ENCODE results near the gene KCNA5. TPM values are rescaled to one million over a fixed set of nuclear protein-coding genes. Genes with fewer than 3 reads are reported as not detected.

The KCNA5 gene
- total RNA-seq, 2 experiments from 2014 or later = not detected

DNA sequence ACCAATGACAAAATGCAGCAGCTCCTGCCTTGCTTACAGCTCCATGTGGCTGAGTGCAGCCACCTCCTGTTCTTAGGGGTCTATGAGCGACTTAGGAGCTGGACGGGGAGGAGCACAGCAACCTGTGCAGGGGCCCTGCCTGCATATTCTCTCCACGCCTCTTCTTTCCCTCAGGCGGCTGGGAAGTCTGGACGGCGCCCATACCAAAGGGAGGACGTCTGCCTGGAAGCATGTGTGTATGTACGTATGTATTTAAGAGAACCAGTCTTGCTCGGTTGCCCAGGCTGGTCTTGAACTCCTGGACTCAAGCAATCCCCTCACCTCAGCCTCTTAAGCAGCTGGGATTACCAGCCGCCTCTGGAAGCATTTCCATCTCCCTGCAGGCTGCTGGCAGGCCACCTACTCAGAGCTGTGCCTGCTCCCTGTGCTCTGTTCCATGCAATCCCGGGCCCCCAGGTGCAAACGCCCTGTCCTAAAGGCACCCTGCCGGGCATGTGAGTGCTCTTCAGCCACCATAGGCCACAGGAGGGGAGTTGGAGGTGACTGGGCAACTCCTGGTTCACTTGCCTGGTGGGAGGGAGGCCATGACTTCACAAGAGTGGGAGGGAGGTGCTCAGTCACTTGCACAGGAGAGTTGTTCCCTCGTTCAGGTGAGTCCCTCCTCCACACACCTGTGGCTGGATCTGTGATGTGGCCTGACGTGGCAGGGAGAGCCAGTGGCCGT lies 44.3 kb downstream of the KCNA5 start:
- no peaks in the 10 kb centered on the region for H3K4me1 ChIP-seq (ENCODE audit: insufficient read depth, low read length)
- intact Hi-C loops (cut with DNase I, micrococcal nuclease) = loop anchor here in 1 of 2 experiments (10.0 kb wide), 1 partner anchor 233 kb away; no protein-coding TSS in a partner anchor
- H3K36me3 ChIP-seq (ENCODE audit: insufficient read depth, low read length) = no peaks in the 10 kb centered on the region
- H3K27ac ChIP-seq (ENCODE audit: low read depth in 1 of 2, low read length in 2 of 2) = no peak overlapping the region
- H3K9me3 ChIP-seq (ENCODE audit: control insufficient read depth in 1 of 2, insufficient read depth in 1 of 2, low read length in 2 of 2) = no peaks in the 10 kb centered on the region
- no peak overlapping the region for H3K4me3 ChIP-seq (ENCODE audit: low read length)
- no peaks in the 10 kb centered on the region for H3K36me3 Mint-ChIP-seq (ENCODE audit: low read depth)
- no peak overlapping the region for H3K27ac Mint-ChIP-seq
- H3K4me1 Mint-ChIP-seq (ENCODE audit: low read depth) = no peaks in the 10 kb centered on the region
- H3K4me3 Mint-ChIP-seq = no peak overlapping the region
- H3K27me3 Mint-ChIP-seq = peaks cover 12% of the 10 kb centered on the region
- ChIA-PET POLR2A (no interaction called here), CTCF (no interaction called here)
- no peaks in the 10 kb centered on the region for H3K9me3 Mint-ChIP-seq
- no peak for DNase-seq
- TF ChIP-seq, protein P1, sequence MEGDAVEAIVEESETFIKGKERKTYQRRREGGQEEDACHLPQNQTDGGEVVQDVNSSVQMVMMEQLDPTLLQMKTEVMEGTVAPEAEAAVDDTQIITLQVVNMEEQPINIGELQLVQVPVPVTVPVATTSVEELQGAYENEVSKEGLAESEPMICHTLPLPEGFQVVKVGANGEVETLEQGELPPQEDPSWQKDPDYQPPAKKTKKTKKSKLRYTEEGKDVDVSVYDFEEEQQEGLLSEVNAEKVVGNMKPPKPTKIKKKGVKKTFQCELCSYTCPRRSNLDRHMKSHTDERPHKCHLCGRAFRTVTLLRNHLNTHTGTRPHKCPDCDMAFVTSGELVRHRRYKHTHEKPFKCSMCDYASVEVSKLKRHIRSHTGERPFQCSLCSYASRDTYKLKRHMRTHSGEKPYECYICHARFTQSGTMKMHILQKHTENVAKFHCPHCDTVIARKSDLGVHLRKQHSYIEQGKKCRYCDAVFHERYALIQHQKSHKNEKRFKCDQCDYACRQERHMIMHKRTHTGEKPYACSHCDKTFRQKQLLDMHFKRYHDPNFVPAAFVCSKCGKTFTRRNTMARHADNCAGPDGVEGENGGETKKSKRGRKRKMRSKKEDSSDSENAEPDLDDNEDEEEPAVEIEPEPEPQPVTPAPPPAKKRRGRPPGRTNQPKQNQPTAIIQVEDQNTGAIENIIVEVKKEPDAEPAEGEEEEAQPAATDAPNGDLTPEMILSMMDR (IDR thresholded peaks at IDR 0.05) = no peak
- H3K27me3 ChIP-seq (ENCODE audit: control insufficient read depth in 1 of 2, insufficient read depth in 2 of 2, low read length in 2 of 2) = no peaks in the 10 kb centered on the region
- ATAC-seq (ENCODE audit: poor library complexity) = no peak

DNA sequence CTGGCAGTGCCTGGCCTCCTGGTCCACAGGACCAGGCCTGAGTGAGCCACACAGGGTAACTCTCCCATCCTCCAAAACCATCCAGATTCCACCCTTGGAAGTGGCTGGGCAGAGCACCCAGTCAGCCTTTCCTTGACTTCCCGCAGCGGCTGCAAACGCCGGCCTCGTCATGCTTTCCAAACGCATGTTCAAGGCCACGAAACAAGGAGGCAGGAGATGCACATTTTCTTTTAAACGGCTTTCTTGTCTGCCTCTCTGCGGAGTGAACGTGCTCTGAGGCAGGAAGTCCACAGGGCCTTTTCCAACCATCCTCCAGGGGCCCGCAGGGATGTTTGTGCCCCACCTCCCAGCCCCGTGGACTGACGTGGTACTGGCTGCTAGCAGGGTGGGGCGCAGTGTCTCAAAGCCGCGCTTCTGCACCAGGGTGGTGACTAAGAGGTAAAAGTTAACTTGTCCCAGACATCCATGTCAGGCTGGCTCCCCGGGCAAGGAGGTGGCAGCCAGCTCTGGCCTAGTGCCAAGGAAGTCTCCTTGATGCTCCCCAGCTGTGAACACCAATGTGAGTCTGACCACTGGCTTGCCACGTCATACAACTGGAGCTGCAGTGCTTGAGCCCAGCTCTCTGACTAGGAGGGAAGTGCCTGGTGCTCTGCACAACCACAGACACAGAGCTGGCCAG lies 45.0 kb downstream of the KCNA5 start:
- no peak for ATAC-seq (ENCODE audit: poor library complexity)
- no peak overlapping the region for H3K4me3 Mint-ChIP-seq
- POLR2A ChIA-PET = no interaction called here
- TF ChIP-seq, protein P1 (IDR thresholded peaks at IDR 0.05) = no peak
- Histone ChIP-seq H3K9me3 (ENCODE audit: control insufficient read depth in 1 of 2, insufficient read depth in 1 of 2, low read length in 2 of 2) (no peaks in the 10 kb centered on the region), H3K4me1 (ENCODE audit: insufficient read depth, low read length) (no peaks in the 10 kb centered on the region), H3K27ac (ENCODE audit: low read depth in 1 of 2, low read length in 2 of 2) (no peak overlapping the region), H3K4me3 (ENCODE audit: low read length) (no peak overlapping the region), H3K36me3 (ENCODE audit: insufficient read depth, low read length) (no peaks in the 10 kb centered on the region), H3K27me3 (ENCODE audit: control insufficient read depth in 1 of 2, insufficient read depth in 2 of 2, low read length in 2 of 2) (no peaks in the 10 kb centered on the region)
- no peak overlapping the region for H3K27ac Mint-ChIP-seq
- intact Hi-C loops (cut with DNase I, micrococcal nuclease) = loop anchor here in 1 of 2 experiments (10.0 kb wide), 1 partner anchor 234 kb away; no protein-coding TSS in a partner anchor
- CTCF ChIA-PET = no interaction called here
- DNase-seq = no peak
- H3K4me1 Mint-ChIP-seq (ENCODE audit: low read depth) = no peaks in the 10 kb centered on the region
- peaks cover 20% of the 10 kb centered on the region for H3K27me3 Mint-ChIP-seq
- H3K9me3 Mint-ChIP-seq = no peaks in the 10 kb centered on the region
- H3K36me3 Mint-ChIP-seq (ENCODE audit: low read depth) = no peaks in the 10 kb centered on the region

DNA sequence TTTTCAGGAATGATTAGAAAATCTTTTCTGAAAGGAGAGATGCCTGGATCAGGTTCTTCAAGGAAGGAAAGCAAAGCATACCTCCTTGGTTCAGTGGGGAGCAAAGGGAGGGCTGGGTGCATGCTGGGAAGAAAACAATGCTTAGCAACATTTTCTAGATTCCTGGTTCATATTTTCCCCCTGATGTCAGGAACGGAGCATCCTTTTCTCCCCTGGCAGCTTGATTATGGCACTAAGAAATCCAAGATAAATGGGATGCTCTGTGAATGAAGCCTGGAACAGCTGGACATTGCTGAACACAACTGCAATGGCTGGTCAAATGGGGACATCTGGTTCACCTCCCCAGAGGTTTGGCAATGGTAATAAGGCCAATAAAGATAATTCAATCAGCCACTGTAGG lies 50.9 kb downstream of the KCNA5 start:
- Mint-ChIP-seq H3K9me3 (no peaks in the 10 kb centered on the region), H3K27me3 (peaks cover 21% of the 10 kb centered on the region), H3K36me3 (ENCODE audit: low read depth) (no peaks in the 10 kb centered on the region), H3K27ac (no peak overlapping the region), H3K4me3 (no peak overlapping the region), H3K4me1 (ENCODE audit: low read depth) (no peaks in the 10 kb centered on the region)
- Histone ChIP-seq H3K9me3 (ENCODE audit: control insufficient read depth in 1 of 2, insufficient read depth in 1 of 2, low read length in 2 of 2) (no peaks in the 10 kb centered on the region), H3K36me3 (ENCODE audit: insufficient read depth, low read length) (no peaks in the 10 kb centered on the region), H3K27ac (ENCODE audit: low read depth in 1 of 2, low read length in 2 of 2) (no peak overlapping the region), H3K4me1 (ENCODE audit: insufficient read depth, low read length) (no peaks in the 10 kb centered on the region), H3K4me3 (ENCODE audit: low read length) (no peak overlapping the region), H3K27me3 (ENCODE audit: control insufficient read depth in 1 of 2, insufficient read depth in 2 of 2, low read length in 2 of 2) (no peaks in the 10 kb centered on the region)
- POLR2A ChIA-PET = no interaction called here
- ATAC-seq (ENCODE audit: poor library complexity) (no peak), DNase-seq (no peak)
- CTCF ChIA-PET = no interaction called here
- intact Hi-C loops (cut with DNase I, micrococcal nuclease) = no loop called here
- TF ChIP-seq, protein P1 (IDR thresholded peaks at IDR 0.05) = no peak
